Activated T-helper 17 cell treated with anti-CD3 and anti-CD28 coated beads, Interleukin-2, amount 50 U/mL, for 72 hours (primary cell): ENCODE measurements around the gene RHD. TPM values are rescaled to one million over a fixed set of nuclear protein-coding genes. Genes with fewer than 3 reads are reported as not detected.
"Not testable (repeated sequence)": the region's sequence is repeated elsewhere in the genome, so short reads cannot be mapped to it uniquely, and the experiment has no call there.

Experiments
- ATAC-seq: fragments of 150-1000 bp; cut with Tn5 transposase; replicated peaks from 2 replicates; pipeline ENCODE4 v1.10.0; 2021; ENCODE audit warnings: mild to moderate bottlenecking, moderate library complexity
- H3K27ac Mint-ChIP-seq: one replicate; pipeline ENCODE4 v1.8.0; 2022; ENCODE audit warnings: mixed read lengths
- H3K27me3 Mint-ChIP-seq: one replicate; pipeline ENCODE4 v1.8.0; 2022; ENCODE audit warnings: mixed read lengths
- H3K36me3 Mint-ChIP-seq: one replicate; pipeline ENCODE4 v1.8.0; 2022; ENCODE audit warnings: low read depth, mild to moderate bottlenecking, mixed read lengths
- H3K4me1 Mint-ChIP-seq: one replicate; pipeline ENCODE4 v1.8.0; 2022; ENCODE audit warnings: mixed read lengths
- H3K4me3 Mint-ChIP-seq: one replicate; pipeline ENCODE4 v1.8.0; 2022; ENCODE audit warnings: mild to moderate bottlenecking, mixed read lengths
- H3K9me3 Mint-ChIP-seq: one replicate; pipeline ENCODE4 v1.8.0; 2022; ENCODE audit warnings: mixed read lengths
- total RNA-seq, 2 donors: library from RNA; stranded (reverse); gene quantifications; one replicate each; pipeline ENCODE4 v1.2.3, GENCODE V29; 2022

The RHD gene
- total RNA-seq, 2 donors from 2014 or later = 0.11 TPM; not detected in 1

DNA sequence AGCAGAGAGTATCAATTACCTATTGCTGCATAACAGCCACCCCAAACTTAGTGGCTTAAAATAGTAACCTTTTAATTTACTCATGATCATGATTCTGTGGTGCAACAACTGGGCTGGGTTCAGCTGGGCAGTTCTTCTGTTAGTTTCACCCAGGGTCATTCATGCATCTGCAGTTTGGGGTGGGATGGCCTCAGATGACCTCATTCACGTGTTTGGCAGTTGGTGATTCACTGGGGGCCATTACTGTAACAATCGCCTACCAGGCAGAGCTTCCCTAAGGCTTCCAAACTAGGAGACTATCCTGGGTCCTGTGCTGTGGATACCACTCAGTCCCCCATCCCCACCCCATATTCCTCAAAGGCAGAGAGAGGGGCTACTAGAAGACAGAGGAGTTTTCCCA is 6.0 kb downstream of the RHD start:
- not testable (repeated sequence) for H3K9me3 Mint-ChIP-seq, H3K4me3 Mint-ChIP-seq, ATAC-seq, H3K4me1 Mint-ChIP-seq, H3K27ac Mint-ChIP-seq, H3K27me3 Mint-ChIP-seq, H3K36me3 Mint-ChIP-seq

DNA sequence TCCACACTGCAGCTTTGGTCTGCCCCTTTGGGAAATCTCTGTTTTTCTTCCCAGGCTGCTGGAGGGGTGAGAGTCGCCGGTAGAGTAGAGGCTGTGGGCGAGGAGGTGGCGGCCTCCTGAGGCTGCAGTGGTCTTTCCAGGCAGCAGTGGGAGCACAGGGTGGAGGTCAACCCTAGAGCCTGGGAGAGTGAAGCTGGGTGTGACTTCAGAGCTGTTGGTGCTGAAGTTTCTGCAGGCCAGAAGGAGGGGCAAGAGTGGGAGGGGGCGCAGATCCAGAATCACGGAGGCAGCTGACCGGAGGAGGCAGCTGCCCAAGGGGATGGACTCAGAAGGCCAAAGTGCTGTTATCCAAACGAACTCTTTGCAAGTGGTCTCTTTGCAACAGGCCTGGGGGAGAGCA is 6.5 kb downstream of the RHD start:
- H3K4me1 Mint-ChIP-seq, H3K27ac Mint-ChIP-seq, H3K36me3 Mint-ChIP-seq, H3K4me3 Mint-ChIP-seq, H3K9me3 Mint-ChIP-seq, ATAC-seq, H3K27me3 Mint-ChIP-seq: not testable (repeated sequence)

GRCh38 chr1:25279693-25280111 is 7.4 kb downstream of the RHD start:
- not testable (repeated sequence) for H3K4me3 Mint-ChIP-seq, H3K27me3 Mint-ChIP-seq, H3K36me3 Mint-ChIP-seq, H3K4me1 Mint-ChIP-seq, H3K27ac Mint-ChIP-seq, ATAC-seq, H3K9me3 Mint-ChIP-seq

DNA sequence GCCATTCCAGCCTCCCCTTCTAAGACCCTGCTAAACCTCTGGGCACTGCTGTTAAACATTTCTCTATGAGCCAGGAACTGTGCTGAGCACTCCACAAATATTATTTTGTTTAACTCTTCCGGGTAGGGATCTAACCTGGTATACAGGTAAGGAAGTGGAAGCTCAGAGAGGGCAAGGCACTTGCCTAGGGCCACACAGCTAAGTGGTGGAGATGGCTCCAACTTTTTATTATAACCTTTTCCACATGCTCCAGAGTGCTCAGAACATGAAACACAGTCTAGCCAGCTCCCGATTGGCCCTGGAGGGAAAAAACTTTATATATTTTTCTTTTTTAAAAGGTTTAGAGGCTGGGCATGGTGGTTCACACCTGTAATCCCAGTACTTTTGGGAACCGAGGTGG is 13.6 kb downstream of the RHD start:
- not testable (repeated sequence) for ATAC-seq, H3K36me3 Mint-ChIP-seq, H3K4me1 Mint-ChIP-seq, H3K27ac Mint-ChIP-seq, H3K9me3 Mint-ChIP-seq, H3K4me3 Mint-ChIP-seq, H3K27me3 Mint-ChIP-seq

DNA sequence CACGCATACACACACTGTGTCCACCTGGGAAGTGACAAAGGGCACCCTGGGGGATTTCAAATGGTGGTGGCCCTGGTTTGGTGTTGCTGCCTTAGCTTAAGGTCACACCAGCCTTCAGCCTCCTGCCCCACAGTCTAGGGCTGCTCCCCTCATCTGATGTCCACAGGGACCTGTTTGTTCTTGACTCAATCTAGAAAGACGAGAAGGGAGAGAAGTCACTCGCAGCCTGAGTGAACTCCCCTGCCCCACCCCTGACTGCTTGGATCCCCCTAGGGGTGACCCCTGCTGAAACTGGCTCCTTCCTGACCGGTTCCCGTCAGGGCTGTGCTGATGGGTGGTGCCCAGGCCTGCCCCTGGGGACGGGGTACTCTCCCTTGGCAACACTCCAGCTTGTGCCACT is 14.9 kb downstream of the RHD start:
- H3K9me3 Mint-ChIP-seq, ATAC-seq, H3K27me3 Mint-ChIP-seq, H3K4me3 Mint-ChIP-seq, H3K36me3 Mint-ChIP-seq, H3K27ac Mint-ChIP-seq, H3K4me1 Mint-ChIP-seq: not testable (repeated sequence)

- ATAC-seq, H3K4me3 Mint-ChIP-seq, H3K27ac Mint-ChIP-seq, H3K27me3 Mint-ChIP-seq, H3K36me3 Mint-ChIP-seq, H3K9me3 Mint-ChIP-seq, H3K4me1 Mint-ChIP-seq: not testable (repeated sequence)
These were observed 16.3 kb downstream of the RHD start for GRCh38 chr1:25288573-25289101.

DNA sequence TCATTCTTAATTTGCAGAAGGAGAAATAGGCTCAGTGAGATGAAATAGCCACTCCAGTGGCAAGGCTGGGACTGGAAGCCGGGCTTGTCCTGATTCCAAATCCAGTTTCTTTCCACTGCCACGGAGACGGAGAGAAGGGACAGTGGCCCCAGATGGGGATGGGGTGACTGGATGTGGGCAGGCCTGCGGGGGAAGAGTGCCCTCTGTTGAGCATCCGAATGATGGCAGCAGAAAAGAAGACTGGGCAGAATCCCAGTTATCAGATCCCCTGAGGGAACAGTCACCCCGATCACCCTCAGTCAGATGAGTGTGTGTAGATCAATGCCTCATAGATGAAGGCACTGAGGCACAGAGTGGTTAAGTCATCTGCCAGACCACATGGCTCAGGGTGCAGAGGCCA is 17.7 kb downstream of the RHD start:
- not testable (repeated sequence) for H3K9me3 Mint-ChIP-seq, H3K27ac Mint-ChIP-seq, H3K36me3 Mint-ChIP-seq, H3K27me3 Mint-ChIP-seq, H3K4me3 Mint-ChIP-seq, H3K4me1 Mint-ChIP-seq
- ATAC-seq = peak; percentile 84

- H3K4me3 Mint-ChIP-seq, ATAC-seq, H3K36me3 Mint-ChIP-seq, H3K9me3 Mint-ChIP-seq, H3K27ac Mint-ChIP-seq, H3K4me1 Mint-ChIP-seq, H3K27me3 Mint-ChIP-seq: not testable (repeated sequence)
These were observed 21.1 kb downstream of the RHD start for GRCh38 chr1:25293426-25293825.

GRCh38 chr1:25294889-25295826 is 22.8 kb downstream of the RHD start:
- H3K4me1 Mint-ChIP-seq, H3K9me3 Mint-ChIP-seq, H3K36me3 Mint-ChIP-seq, H3K4me3 Mint-ChIP-seq, ATAC-seq, H3K27me3 Mint-ChIP-seq, H3K27ac Mint-ChIP-seq: not testable (repeated sequence)

- H3K27ac Mint-ChIP-seq, H3K27me3 Mint-ChIP-seq, H3K4me3 Mint-ChIP-seq, H3K4me1 Mint-ChIP-seq, H3K9me3 Mint-ChIP-seq, H3K36me3 Mint-ChIP-seq: not testable (repeated sequence)
- peak; percentile 70 for ATAC-seq
These were observed 24.2 kb downstream of the RHD start for GRCh38 chr1:25296501-25296900.

DNA sequence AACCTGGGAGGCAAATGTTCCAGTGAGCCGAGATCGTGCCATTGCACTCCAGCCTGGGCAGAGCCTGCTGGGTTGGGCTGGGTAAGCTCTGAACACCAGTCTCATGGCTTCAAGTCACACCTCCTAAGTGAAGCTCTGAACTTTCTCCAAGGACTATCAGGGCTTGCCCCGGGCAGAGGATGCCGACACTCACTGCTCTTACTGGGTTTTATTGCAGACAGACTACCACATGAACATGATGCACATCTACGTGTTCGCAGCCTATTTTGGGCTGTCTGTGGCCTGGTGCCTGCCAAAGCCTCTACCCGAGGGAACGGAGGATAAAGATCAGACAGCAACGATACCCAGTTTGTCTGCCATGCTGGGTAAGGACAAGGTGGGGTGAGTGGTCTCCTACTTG is 28.4 kb downstream of the RHD start:
- not testable (repeated sequence) for H3K27ac Mint-ChIP-seq, H3K27me3 Mint-ChIP-seq, H3K9me3 Mint-ChIP-seq, H3K4me3 Mint-ChIP-seq, H3K36me3 Mint-ChIP-seq, ATAC-seq, H3K4me1 Mint-ChIP-seq

DNA sequence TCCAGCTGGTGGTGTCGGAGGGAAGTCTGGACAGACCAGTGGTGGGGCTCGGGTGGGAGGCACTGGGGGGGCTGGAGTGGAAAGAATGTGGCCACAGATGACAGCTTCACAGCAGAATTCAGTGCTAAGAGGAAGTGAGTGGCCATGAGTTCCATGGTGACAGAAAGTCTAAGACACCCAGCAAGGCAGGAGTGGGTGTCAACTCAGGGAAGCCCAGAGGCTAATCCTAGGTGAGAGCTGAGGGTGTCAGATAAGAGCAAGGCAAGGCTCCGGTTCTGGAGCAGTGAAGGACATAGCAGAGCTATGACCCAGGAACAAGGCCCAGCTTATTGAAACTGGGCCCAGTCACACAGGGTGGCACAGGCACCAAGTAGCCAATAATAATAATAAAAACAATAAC is 30.0 kb downstream of the RHD start:
- not testable (repeated sequence) for H3K27me3 Mint-ChIP-seq, ATAC-seq, H3K4me1 Mint-ChIP-seq, H3K27ac Mint-ChIP-seq, H3K4me3 Mint-ChIP-seq, H3K9me3 Mint-ChIP-seq
- H3K36me3 Mint-ChIP-seq = peaks cover 18% of the 10 kb centered on the region

GRCh38 chr1:25304936-25305335 is 32.6 kb downstream of the RHD start:
- not testable (repeated sequence) for H3K4me1 Mint-ChIP-seq, ATAC-seq, H3K27me3 Mint-ChIP-seq, H3K27ac Mint-ChIP-seq, H3K9me3 Mint-ChIP-seq, H3K4me3 Mint-ChIP-seq
- H3K36me3 Mint-ChIP-seq = peaks cover 18% of the 10 kb centered on the region

- H3K4me1 Mint-ChIP-seq, H3K27ac Mint-ChIP-seq, ATAC-seq, H3K4me3 Mint-ChIP-seq, H3K27me3 Mint-ChIP-seq, H3K9me3 Mint-ChIP-seq: not testable (repeated sequence)
- H3K36me3 Mint-ChIP-seq = peaks cover 35% of the 10 kb centered on the region
These were observed 35.9 kb downstream of the RHD start for GRCh38 chr1:25308168-25308567.

- not testable (repeated sequence) for H3K27me3 Mint-ChIP-seq, H3K4me1 Mint-ChIP-seq, H3K4me3 Mint-ChIP-seq, H3K9me3 Mint-ChIP-seq, H3K27ac Mint-ChIP-seq
- ATAC-seq = peak; percentile 84
- H3K36me3 Mint-ChIP-seq = peaks cover 39% of the 10 kb centered on the region
These were observed 36.8 kb downstream of the RHD start for GRCh38 chr1:25309085-25309484.
